ENCODE data around the gene ADGRL1.

The ADGRL1 gene

DNA sequence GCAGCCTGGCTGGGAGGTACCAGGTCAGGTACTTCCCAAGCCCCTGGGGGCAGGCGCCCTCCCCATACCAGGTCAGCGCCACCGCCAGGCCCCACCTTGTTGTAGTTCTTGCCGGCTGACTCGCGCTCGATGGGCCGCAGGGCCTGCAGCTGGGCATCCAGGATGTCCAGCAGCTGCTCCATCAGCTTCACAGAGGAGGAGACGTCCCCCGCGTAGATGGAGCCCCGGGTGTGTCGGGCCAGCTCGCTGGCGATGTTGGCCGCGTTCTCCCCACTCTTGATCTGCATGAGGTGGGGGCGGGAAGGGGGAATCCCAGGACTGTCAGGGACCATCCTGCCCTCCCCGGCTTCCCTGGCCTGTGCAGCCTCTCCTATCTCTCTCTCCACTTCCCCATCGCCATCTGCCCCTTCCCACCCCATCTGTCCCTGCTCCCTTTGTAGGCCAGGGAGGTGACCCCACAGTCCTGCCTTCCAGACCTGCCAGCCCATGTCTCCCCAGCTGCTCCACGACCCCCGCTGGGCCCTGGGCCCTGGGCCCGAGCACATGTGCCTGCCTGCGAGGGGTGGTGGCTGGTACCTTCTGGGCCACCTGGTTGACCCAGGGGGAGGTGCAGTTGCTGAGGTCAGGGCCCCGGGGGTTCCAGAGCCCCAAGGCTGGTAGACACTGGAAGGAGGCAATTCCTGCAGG, 45.8 kb downstream of the ADGRL1 start:
- TF ChIP-seq, protein P1, sequence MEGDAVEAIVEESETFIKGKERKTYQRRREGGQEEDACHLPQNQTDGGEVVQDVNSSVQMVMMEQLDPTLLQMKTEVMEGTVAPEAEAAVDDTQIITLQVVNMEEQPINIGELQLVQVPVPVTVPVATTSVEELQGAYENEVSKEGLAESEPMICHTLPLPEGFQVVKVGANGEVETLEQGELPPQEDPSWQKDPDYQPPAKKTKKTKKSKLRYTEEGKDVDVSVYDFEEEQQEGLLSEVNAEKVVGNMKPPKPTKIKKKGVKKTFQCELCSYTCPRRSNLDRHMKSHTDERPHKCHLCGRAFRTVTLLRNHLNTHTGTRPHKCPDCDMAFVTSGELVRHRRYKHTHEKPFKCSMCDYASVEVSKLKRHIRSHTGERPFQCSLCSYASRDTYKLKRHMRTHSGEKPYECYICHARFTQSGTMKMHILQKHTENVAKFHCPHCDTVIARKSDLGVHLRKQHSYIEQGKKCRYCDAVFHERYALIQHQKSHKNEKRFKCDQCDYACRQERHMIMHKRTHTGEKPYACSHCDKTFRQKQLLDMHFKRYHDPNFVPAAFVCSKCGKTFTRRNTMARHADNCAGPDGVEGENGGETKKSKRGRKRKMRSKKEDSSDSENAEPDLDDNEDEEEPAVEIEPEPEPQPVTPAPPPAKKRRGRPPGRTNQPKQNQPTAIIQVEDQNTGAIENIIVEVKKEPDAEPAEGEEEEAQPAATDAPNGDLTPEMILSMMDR (IDR thresholded peaks at IDR 0.05; ENCODE audit: low read depth, low read length), result no peak
- DNase-seq (ENCODE audit: low read depth in 2 of 2), result no peak
- no peak overlapping the region for H3K4me3 ChIP-seq (replicated peaks in 1 of 2; ENCODE audit: low read depth in 2 of 2, low read length in 2 of 2)

DNA sequence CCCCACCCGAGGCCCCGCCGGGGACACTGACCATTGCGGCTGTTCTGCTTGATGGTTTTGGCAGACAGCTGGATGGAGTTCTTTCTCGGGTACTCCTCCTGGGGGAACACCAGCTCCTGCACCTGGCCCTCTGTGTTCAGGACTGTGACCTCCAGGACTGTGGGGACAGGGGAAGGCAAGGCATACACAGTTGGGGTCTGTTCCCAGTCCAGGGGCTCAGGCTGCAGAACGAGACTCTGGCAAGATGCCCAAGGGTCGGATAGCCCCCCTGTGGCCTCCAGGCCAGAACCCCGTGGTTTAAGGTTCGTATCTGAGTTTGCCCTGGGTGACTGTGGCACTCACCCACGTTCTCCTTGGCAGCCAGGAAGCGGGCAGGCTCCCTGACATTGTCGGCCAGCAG, 46.9 kb downstream of the ADGRL1 start:
- DNase-seq (ENCODE audit: low read depth in 2 of 2), result no peak
- TF ChIP-seq, protein P1 (IDR thresholded peaks at IDR 0.05; ENCODE audit: low read depth, low read length), result no peak
- H3K4me3 ChIP-seq (replicated peaks in 1 of 2; ENCODE audit: low read depth in 2 of 2, low read length in 2 of 2), result no peak overlapping the region

DNA sequence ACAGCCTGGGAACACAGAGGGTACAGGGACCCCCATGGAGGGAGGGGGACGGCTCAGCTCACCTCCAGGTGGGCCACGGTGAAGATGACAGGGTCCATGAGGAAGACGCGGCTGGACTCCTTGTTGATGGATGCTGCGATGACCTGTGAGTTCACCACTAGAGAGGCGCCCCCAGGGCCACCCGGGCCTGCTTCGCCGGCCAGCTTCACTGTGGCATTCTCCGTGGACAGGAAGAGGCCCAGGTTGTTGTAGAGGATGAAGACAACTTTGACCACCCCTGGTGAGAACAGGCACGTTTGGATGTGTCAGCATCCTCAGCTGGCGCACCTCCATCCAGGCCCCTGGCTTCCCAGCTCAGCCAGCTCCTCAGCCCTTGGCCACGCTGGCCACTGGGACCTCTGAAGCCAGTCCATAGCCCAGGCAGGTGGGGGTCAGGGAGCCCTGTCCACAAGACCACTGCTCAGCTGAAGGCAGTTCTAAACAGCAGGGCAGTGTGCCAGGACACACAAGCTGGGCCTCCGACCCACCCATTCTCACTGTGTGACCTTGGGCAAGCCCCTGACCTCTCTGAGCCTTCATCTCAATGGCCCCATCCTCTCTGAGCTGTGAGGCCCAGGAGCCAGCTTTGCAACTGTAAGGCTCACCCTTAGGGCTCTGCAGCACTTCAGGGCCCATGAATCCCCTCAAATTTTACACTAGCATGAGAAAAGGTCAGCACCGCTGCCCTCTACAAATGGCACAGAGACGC, 47.5 kb downstream of the ADGRL1 start:
- no peak overlapping the region for H3K4me3 ChIP-seq (replicated peaks in 1 of 2; ENCODE audit: low read depth in 2 of 2, low read length in 2 of 2)
- DNase-seq (ENCODE audit: low read depth in 2 of 2), result no peak
- TF ChIP-seq, protein P1 (IDR thresholded peaks at IDR 0.05; ENCODE audit: low read depth, low read length), result no peak

DNA sequence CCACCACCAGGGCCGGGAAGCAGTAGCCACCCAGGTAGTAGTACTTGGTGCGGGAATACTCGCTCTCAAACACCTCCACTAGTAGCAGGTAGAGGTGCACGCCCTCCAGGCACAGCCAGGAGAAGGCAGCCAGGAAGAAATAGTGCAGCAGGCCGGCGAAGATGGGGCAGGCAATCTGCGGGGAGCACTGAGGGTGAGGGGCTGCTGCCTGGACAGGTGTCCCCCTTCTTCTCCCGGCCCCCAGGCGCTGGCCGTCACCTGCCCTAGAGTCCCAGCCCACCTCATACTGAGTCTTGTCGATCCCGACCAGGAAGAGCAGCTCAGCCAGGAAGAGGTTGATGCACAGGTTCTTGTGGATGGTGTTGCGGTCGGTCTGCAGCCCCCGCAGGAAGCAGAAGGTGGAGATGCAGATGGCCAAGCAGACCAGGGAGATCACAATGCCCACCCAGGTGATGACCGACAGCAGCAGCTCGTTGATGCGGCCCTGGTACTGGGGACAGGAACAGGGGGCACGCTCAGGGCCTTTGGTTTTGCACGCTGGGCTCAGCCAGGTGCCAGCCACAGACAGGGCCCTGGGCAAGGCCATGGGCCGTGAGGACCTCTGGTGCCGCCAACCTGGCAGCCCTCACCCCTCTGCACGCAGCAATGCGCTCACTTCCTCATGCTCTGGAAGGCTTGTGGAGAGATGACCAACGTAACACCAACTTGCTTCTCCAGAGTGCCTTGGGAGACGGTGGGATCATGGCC, 48.8 kb downstream of the ADGRL1 start:
- TF ChIP-seq, protein P1 (IDR thresholded peaks at IDR 0.05; ENCODE audit: low read depth, low read length), result no peak
- no peak for DNase-seq (ENCODE audit: low read depth in 2 of 2)
- H3K4me3 ChIP-seq (replicated peaks in 1 of 2; ENCODE audit: low read depth in 2 of 2, low read length in 2 of 2), result no peak overlapping the region

DNA sequence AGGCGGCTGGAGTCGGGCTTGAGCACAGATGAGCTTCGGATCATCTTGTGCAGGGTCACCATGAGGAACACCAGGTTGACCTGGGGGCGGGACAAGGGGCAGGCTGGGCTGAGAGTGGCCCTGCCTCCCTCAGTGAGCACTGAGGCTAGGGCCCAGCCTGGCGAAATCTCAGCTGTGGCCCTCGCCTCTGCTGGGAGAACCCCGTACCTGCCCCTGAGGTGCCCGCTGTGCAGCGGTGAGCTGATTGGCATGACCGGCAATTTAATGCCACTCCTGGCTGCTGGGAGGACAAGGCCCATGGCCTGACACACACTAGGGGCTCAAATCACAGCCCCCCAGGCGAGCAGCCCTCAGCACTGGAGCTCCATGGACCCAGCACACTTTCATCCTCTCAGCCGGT, 49.8 kb downstream of the ADGRL1 start:
- no peak overlapping the region for H3K4me3 ChIP-seq (replicated peaks in 1 of 2; ENCODE audit: low read depth in 2 of 2, low read length in 2 of 2)
- DNase-seq (ENCODE audit: low read depth in 2 of 2), result no peak
- TF ChIP-seq, protein P1 (IDR thresholded peaks at IDR 0.05; ENCODE audit: low read depth, low read length), result no peak

- TF ChIP-seq, protein P1 (IDR thresholded peaks at IDR 0.05; ENCODE audit: low read depth, low read length), result no peak
- H3K4me3 ChIP-seq (replicated peaks in 1 of 2; ENCODE audit: low read depth in 2 of 2, low read length in 2 of 2), result no peak overlapping the region
- no peak for DNase-seq (ENCODE audit: low read depth in 2 of 2)
Measured at GRCh38 chr19:14155371-14155770, 50.6 kb downstream of the ADGRL1 start.
